ENCODE results near the gene C10orf71.

Gene C10orf71

GRCh38 chr10:49311555-49312236 lies 12.7 kb downstream of the C10orf71 start:
- Histone ChIP-seq H3K27me3 (ENCODE audit: control insufficient read depth, low read length) (no peaks in the 10 kb centered on the region), H3K4me1 (ENCODE audit: control insufficient read depth, low read length) (peaks cover 15% of the 10 kb centered on the region)

GRCh38 chr10:49312246-49312869 lies 13.4 kb downstream of the C10orf71 start:
- no peaks in the 10 kb centered on the region for H3K36me3 ChIP-seq (ENCODE audit: control insufficient read depth, low read length)
- no peak overlapping the region for H3K4me2 ChIP-seq (ENCODE audit: low read length)
- H3K9me2 ChIP-seq (replicated peaks; ENCODE audit: control insufficient read depth, low read length): no peaks in the 10 kb centered on the region
- peaks cover 15% of the 10 kb centered on the region for H3K4me1 ChIP-seq (ENCODE audit: control insufficient read depth, low read length)
- no peaks in the 10 kb centered on the region for H3K9me3 ChIP-seq (ENCODE audit: control insufficient read depth, insufficient read depth, low read length)
- H3K4me3 ChIP-seq (ENCODE audit: low read length): no peak overlapping the region
- TF ChIP-seq EZH2phosphoT487 (IDR thresholded peaks at IDR 0.05; ENCODE audit: borderline replicate concordance, low read length) (no peak), CTCF (IDR thresholded peaks at IDR 0.05; ENCODE audit: low read depth, low read length, poor library complexity, severe bottlenecking) (no peak)
- no peaks in the 10 kb centered on the region for H3K79me2 ChIP-seq (ENCODE audit: control insufficient read depth, low read length)
- H3F3A ChIP-seq (ENCODE audit: control insufficient read depth, insufficient read depth): no peaks in the 10 kb centered on the region
- H3K27me3 ChIP-seq (ENCODE audit: control insufficient read depth, low read length): no peaks in the 10 kb centered on the region
- H4K20me1 ChIP-seq (ENCODE audit: control insufficient read depth, insufficient read depth, low read depth, low read length): no peaks in the 10 kb centered on the region
- H3K27ac ChIP-seq (ENCODE audit: low read depth, low read length): no peak overlapping the region

More at GRCh38 chr10:49311555-49312236, 12.7 kb downstream of the C10orf71 start:
- Histone ChIP-seq H3K27ac (ENCODE audit: low read depth, low read length) (no peak overlapping the region), H3K4me3 (ENCODE audit: low read length) (no peak overlapping the region), H3K9me3 (ENCODE audit: control insufficient read depth, insufficient read depth, low read length) (no peaks in the 10 kb centered on the region), H3K36me3 (ENCODE audit: control insufficient read depth, low read length) (no peaks in the 10 kb centered on the region), H3F3A (ENCODE audit: control insufficient read depth, insufficient read depth) (no peaks in the 10 kb centered on the region), H3K4me2 (ENCODE audit: low read length) (no peak overlapping the region), H3K79me2 (ENCODE audit: control insufficient read depth, low read length) (no peaks in the 10 kb centered on the region), H3K9me2 (replicated peaks; ENCODE audit: control insufficient read depth, low read length) (no peaks in the 10 kb centered on the region), H4K20me1 (ENCODE audit: control insufficient read depth, insufficient read depth, low read depth, low read length) (no peaks in the 10 kb centered on the region)
- TF ChIP-seq EZH2phosphoT487 (IDR thresholded peaks at IDR 0.05; ENCODE audit: borderline replicate concordance, low read length): no peak

- no peaks in the 10 kb centered on the region for H4K20me1 ChIP-seq (ENCODE audit: control insufficient read depth, insufficient read depth, low read depth, low read length)
- no peak overlapping the region for H3K4me2 ChIP-seq (ENCODE audit: low read length)
Measured at GRCh38 chr10:49313501-49314070, 14.6 kb downstream of the C10orf71 start.

More at GRCh38 chr10:49313501-49314070, 14.6 kb downstream of the C10orf71 start:
- Histone ChIP-seq H3K36me3 (ENCODE audit: control insufficient read depth, low read length) (no peaks in the 10 kb centered on the region), H3K79me2 (ENCODE audit: control insufficient read depth, low read length) (no peaks in the 10 kb centered on the region), H3K27ac (ENCODE audit: low read depth, low read length) (no peak overlapping the region), H3K4me1 (ENCODE audit: control insufficient read depth, low read length) (peaks cover 15% of the 10 kb centered on the region), H3K9me2 (replicated peaks; ENCODE audit: control insufficient read depth, low read length) (no peaks in the 10 kb centered on the region), H3F3A (ENCODE audit: control insufficient read depth, insufficient read depth) (no peaks in the 10 kb centered on the region), H3K27me3 (ENCODE audit: control insufficient read depth, low read length) (no peaks in the 10 kb centered on the region), H3K4me3 (ENCODE audit: low read length) (no peak overlapping the region), H3K9me3 (ENCODE audit: control insufficient read depth, insufficient read depth, low read length) (no peaks in the 10 kb centered on the region)
- TF ChIP-seq CTCF (IDR thresholded peaks at IDR 0.05; ENCODE audit: low read depth, low read length, poor library complexity, severe bottlenecking): no peak
- no peak for TF ChIP-seq EZH2phosphoT487 (IDR thresholded peaks at IDR 0.05; ENCODE audit: borderline replicate concordance, low read length)

Measured in DOHH2 (cell line).